Measurements from ENCODE around the gene MRPS18B. TPM values are rescaled to one million over a fixed set of nuclear protein-coding genes. Genes with fewer than 3 reads are reported as not detected.
"Not testable (repeated sequence)": the region's sequence is repeated elsewhere in the genome, so short reads cannot be mapped to it uniquely, and the experiment has no call there.

MRPS18B gene
- total RNA-seq, 4 donors from 2014 or later, result 47.0 to 82.5 (median 64.6) TPM

- Histone ChIP-seq H3K36me3 (peaks cover 15 to 31% of the 10 kb centered on the region in 2 donors), H3K27ac (peak overlapping the region in 1 of 3 donors; percentile 17)
- H3K4me1 ChIP-seq; H3K9me3 ChIP-seq; H3K27me3 ChIP-seq; intact Hi-C loops (cut with DNase I); H3K4me3 ChIP-seq (replicated peaks in 1 of 3): not testable (repeated sequence)
- TF ChIP-seq CTCF (IDR thresholded peaks at IDR 0.05), result peak; percentile 71 to 86 (median 76)
- DNase-seq, result peak; percentile 81 to 89
- 70 to 72% methylated on average over 15 of the region's 15 CpGs for WGBS, 2 donors
Measured at GRCh38 chr6:30597315-30598144, 20.1 kb upstream of the MRPS18B start.

- Histone ChIP-seq H3K27ac (no peak overlapping the region), H3K27me3 (no peaks in the 10 kb centered on the region), H3K4me3 (replicated peaks in 1 of 3) (no peak overlapping the region), H3K9me3 (no peaks in the 10 kb centered on the region), H3K4me1 (peaks cover 4 to 9% of the 10 kb centered on the region in 2 donors), H3K36me3 (peaks cover 31 to 44% of the 10 kb centered on the region in 2 donors)
- DNase-seq, result no peak
- TF ChIP-seq POLR2A (IDR thresholded peaks at IDR 0.05) (no peak), CTCF (IDR thresholded peaks at IDR 0.05) (no peak)
- WGBS, 2 donors, result 79 to 84% methylated on average over 11 to 12 of the region's 12 CpGs
- intact Hi-C loops (cut with DNase I), result no loop called here
Measured at GRCh38 chr6:30598912-30599624, 18.6 kb upstream of the MRPS18B start.

GRCh38 chr6:30599625-30600324 lies 17.9 kb upstream of the MRPS18B start:
- H3K4me3 ChIP-seq (replicated peaks in 1 of 3), result no peak overlapping the region
- DNase-seq, result no peak

GRCh38 chr6:30600451-30600961 lies 17.1 kb upstream of the MRPS18B start:
- TF ChIP-seq POLR2A (IDR thresholded peaks at IDR 0.05) (peak in 1 of 2 donors; percentile 31), CTCF (IDR thresholded peaks at IDR 0.05) (no peak)
- DNase-seq, result peak; percentile 84 to 88
- Histone ChIP-seq H3K4me1 (peaks cover 4 to 9% of the 10 kb centered on the region in 2 donors), H3K9me3 (no peaks in the 10 kb centered on the region), H3K27me3 (no peaks in the 10 kb centered on the region), H3K27ac (no peak overlapping the region), H3K4me3 (replicated peaks in 1 of 3) (no peak overlapping the region), H3K36me3 (peaks cover 45 to 52% of the 10 kb centered on the region in 2 donors)
- intact Hi-C loops (cut with DNase I), result no loop called here
- 61 to 73% methylated on average over 7 to 10 of the region's 10 CpGs for WGBS, 2 donors

More at GRCh38 chr6:30599625-30600324, 17.9 kb upstream of the MRPS18B start:
- intact Hi-C loops (cut with DNase I), result no loop called here
- no peaks in the 10 kb centered on the region for H3K27me3 ChIP-seq
- no peak overlapping the region for H3K27ac ChIP-seq
- H3K9me3 ChIP-seq, result no peaks in the 10 kb centered on the region
- no peak for TF ChIP-seq CTCF (IDR thresholded peaks at IDR 0.05)
- no peak for TF ChIP-seq POLR2A (IDR thresholded peaks at IDR 0.05)
- 86 to 88% methylated on average over 13 of the region's 13 CpGs for WGBS, 2 donors
- H3K4me1 ChIP-seq, result peaks cover 4 to 9% of the 10 kb centered on the region in 2 donors
- peaks cover 38 to 46% of the 10 kb centered on the region in 2 donors for H3K36me3 ChIP-seq
